GM10248 (cell line): ENCODE results near the gene TCP11.
A peak's percentile ranks its signal among the peaks of the same experiment; 100 is the strongest.

ENCODE experiments used
- CTCF ChIA-PET: fragments of 300-600 bp; sonication (Branson Sonifier 250); formaldehyde crosslinking; extraction: SDS; loops from one replicate; lab custom pipeline; 2021; ENCODE audit warnings: antibody characterized with exemption; lab: Yijun Ruan, JAX
- POLR2A ChIA-PET: fragments of 350-650 bp; sonication (Branson Sonifier 250); formaldehyde crosslinking; extraction: SDS; loops from one replicate; lab custom pipeline; 2020; ENCODE audit warnings: antibody characterized with exemption; lab: Yijun Ruan, JAX
- DNase-seq: peaks from one replicate; pipeline ENCODE4 v3.0.0; 2012; ENCODE audit errors: extremely low spot score
- CTCF ChIP-seq: IDR thresholded peaks from 2 replicates; pipeline ENCODE4 v1.5.1; 2012; ENCODE audit warnings: mild to moderate bottlenecking, low read depth; ENCODE audit errors: extremely low read depth, missing control alignments, control extremely low read depth

TCP11 gene

GRCh38 chr6:35141007-35141655 lies at the start of gene TCP11:
Gene TCP11 (minus strand): TSS chr6:35141339. CDS start chr6:35140870, 469 bp downstream.
- ChIA-PET CTCF (interaction anchor here (1.5 to 4.6 kb wide), 6 partner anchors 13 to 679 kb away, joined by 3 to 95 read pairs (median 12); no protein-coding TSS in a partner anchor), POLR2A (no interaction called here)
- TF ChIP-seq CTCF: no peak
- DNase-seq: peak; percentile 37

- ChIA-PET POLR2A (no interaction called here), CTCF (interaction anchor here (1.3 to 7.0 kb wide), 2 partner anchors 15 to 29 kb away, joined by 3 to 48 read pairs; no protein-coding TSS in a partner anchor)
- DNase-seq: no peak
- TF ChIP-seq CTCF: no peak
Observed at GRCh38 chr6:35190306-35190705, 49.2 kb upstream of the TCP11 start.

- CTCF ChIA-PET: interaction anchor here (1.0 to 4.1 kb wide), 4 partner anchors 10 to 18 kb away, joined by 3 to 23 read pairs (median 6); no protein-coding TSS in a partner anchor
- no peak for DNase-seq
- POLR2A ChIA-PET: no interaction called here
- TF ChIP-seq CTCF: no peak
Observed at GRCh38 chr6:35188886-35189285, 47.7 kb upstream of the TCP11 start.

- DNase-seq: no peak
- CTCF ChIA-PET: interaction anchor here (1.1 to 4.1 kb wide), 4 partner anchors 19 to 991 kb away, joined by 3 to 23 read pairs (median 3); no protein-coding TSS in a partner anchor
- TF ChIP-seq CTCF: no peak
- POLR2A ChIA-PET: no interaction called here
Observed at GRCh38 chr6:35186571-35186970, 45.4 kb upstream of the TCP11 start.

GRCh38 chr6:35185971-35186370 lies 44.8 kb upstream of the TCP11 start:
- ChIA-PET POLR2A (no interaction called here), CTCF (interaction anchor here (1.1 to 4.1 kb wide), 4 partner anchors 19 to 990 kb away, joined by 3 to 23 read pairs (median 3); no protein-coding TSS in a partner anchor)
- no peak for DNase-seq
- no peak for TF ChIP-seq CTCF

GRCh38 chr6:35185302-35185681 lies 44.2 kb upstream of the TCP11 start:
- ChIA-PET POLR2A (interaction anchor here (0.6 kb wide), 1 partner anchor 156 kb away, joined by 8 read pairs; no protein-coding TSS in a partner anchor), CTCF (interaction anchor here (1.1 to 4.1 kb wide), 2 partner anchors 20 to 989 kb away, joined by 3 to 23 read pairs; no protein-coding TSS in a partner anchor)
- DNase-seq: no peak
- TF ChIP-seq CTCF: no peak
